ENCODE data around the gene SOX6.
"Not testable (repeated sequence)": the region's sequence is repeated elsewhere in the genome, so short reads cannot be mapped to it uniquely, and the experiment has no call there.

Gene SOX6

GRCh38 chr11:16180868-16181267, 175.5 kb downstream of the SOX6 start:
- DNase-seq, result no peak

- no peak for DNase-seq
Observed at GRCh38 chr11:16179676-16180075, 176.7 kb downstream of the SOX6 start.

DNA sequence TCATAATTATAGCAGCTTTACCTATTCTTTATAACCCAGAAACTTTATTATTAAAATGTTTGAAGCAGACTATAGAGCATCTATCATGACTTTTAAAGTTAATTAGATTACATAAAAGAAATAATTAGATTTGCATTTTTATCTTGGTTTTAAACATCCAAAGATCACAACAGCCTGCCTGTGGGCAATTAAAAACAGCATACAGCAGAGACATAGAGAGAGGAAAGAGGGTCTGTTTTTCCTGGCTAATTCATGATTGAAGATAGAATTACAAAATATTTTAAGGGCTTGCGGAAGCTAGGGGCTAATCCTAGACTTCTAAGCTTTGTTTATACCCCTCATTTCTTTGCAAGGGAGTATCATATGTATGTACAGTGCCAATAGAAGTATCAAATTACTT, 178.1 kb downstream of the SOX6 start:
- DNase-seq, result peak; percentile 17

DNA sequence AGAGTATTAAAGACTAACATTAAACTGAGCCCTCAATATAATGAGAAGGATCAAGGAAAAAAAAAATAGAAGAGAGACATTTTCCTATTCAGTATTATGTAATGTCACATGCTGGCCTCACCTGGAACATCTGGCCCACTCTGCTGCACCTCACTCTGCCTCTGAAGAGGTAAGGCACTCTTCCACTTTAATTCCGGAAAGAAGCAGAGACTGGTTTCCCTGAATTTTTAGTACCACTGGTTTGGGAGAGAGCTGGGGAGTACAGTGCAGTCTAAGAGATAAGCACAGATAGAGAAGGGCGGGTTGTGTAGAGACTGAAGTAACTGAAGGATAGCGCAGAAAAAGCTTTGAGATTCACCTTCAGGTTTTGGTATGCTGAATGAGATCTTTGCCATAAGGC, 178.7 kb downstream of the SOX6 start:
- DNase-seq, result no peak

DNA sequence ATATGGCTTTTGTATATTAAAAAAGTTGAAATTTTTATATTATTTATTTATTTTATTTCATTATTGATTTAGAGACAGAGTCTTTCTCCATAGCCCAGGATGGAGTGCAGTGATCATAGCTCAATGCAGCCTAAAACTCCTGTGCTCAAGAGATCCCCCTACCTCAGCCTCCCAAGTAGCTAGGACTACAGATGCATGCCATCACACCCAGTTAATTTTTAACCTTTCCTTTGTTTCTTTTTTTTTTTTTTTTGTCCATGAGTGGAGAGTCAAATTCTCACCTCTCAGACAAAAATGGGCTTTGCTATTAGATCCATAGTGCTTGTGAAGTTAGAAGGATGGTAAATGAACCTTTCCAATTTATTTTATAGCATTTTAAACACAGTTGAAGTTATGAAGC, 182.5 kb downstream of the SOX6 start:
- no peak for DNase-seq

DNA sequence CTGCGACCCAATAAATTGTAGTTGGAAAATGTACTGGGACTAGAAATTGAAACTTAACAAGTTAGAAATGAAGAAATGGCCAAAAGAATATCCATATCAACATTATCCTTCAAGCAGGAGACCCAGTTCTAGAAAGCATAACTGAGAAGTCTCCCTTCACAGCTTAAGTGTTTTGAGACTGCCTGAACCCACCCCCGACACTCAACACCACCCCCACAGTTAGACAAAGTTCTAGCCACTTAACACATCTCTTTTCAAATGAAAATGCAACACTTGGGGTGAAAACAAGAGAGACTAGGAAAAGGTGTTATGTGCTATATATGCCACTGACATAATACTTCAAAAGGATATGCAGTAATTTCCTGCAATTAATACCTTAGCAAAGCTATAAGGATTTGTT, 184.5 kb downstream of the SOX6 start:
- no peak for DNase-seq

DNA sequence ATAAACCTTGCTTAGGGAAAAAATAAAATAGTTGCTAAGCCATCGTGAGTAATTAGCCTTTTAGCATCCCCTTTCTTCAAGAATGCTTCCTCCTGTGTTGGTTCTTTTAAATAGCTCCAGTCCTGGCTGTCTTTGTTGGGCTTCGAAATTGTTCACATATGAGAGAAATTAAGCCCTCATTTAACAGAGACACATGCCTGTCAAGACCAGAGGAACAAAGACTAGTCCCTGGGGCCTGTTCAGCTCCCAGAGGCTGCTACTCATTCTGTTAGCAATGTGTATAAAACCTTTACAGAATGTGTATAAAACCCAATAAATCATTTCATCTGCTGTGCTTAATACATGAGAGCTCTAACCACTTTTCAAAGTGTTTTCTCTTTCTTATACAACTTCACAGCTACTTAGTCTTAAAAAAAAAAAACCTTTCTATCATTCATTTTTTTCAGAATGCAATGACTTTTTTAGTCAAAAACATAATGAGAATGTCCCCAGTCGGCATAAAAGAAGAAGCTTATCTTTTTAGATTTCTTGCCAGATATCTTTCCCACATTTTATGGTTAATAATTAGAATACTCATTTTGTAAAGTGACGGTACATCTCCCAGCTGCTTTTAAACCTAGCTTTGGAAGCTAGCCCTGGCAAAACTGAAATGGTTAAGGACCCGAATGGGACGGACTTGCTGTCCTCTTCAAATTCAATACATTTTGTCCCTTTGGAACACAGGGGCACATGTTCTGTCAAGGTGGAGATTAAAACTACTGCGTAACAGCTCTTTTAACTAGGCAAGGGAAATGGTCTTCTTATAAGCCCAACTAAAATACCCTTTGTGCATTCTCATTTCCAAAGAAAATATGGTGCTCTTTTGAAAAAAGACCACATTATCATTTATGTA, 186.1 kb downstream of the SOX6 start:
- no peak for DNase-seq

GRCh38 chr11:16169541-16169940, 186.8 kb downstream of the SOX6 start:
- DNase-seq, result no peak

DNA sequence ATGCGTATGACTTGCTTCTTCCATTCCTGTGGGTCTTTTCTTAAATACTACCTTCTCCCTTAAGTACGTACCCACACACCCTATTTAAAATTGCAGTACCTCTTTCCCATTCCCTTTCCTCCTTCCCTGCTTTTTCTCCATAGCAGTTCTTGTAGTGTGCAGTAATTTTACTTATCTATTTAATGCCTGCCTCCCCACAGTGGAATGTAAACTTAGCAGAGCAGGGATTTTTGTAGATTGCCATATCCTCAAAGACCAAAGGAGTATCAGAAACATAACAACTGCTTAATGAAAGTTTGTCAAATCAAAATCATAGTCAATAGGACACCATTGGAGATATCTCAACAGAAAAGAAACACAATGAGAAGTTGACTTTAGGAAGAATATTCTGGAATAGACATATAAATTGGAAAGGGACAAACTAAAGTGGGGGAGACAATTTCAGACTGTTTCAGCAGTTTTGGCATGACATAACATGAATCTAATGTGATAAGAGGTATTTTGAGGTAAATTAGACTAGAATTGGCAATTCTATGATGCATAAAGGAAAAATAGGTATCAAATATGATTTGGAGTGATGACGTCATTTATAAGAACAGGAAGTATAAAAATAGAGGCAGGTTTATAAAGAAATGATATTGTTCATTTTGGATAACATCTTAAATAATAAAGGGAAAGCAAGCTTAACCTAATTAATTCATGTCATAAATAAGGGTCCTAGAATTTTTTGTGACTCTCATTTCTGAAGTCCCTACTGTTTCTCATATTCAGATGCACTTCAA, 188.4 kb downstream of the SOX6 start:
- no peak for DNase-seq

DNA sequence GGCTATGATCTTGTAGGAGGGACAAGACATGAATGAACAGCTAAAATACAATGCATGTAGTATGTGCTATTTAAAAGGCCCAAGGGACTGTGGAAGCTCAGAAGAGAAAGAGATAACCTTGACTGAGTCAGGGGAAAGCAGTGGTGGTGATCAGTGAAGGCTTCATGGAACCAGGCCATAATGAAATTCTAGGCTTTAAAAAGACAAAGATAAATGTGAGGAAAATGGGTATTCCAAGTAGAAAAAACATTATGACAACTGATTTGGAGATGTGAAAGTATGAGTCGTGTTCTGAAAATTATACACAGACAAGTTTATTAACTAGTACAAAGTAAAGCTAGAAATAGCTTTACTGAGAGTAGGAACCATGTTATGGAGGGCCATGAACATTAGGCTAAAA, 189.8 kb downstream of the SOX6 start:
- no peak for DNase-seq

DNA sequence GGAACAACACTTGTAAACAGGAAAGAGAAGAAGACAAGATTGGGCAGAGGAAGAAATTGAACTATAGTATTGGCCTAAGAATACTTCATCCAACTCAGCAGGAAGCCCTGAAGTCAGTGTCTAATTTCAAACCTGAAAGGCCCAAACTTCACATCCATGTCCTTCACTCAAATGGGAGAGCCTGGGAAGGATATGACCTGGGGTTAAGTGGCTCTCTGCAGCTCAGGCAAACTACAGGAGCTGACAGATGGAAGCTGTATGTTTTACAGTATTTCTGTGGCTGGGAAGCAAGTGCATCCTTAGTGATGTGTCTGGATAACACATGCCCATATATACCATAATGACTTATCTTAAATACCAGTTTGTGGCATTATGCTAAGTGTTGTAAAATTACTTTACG, 196.2 kb downstream of the SOX6 start:
- DNase-seq, result no peak

DNA sequence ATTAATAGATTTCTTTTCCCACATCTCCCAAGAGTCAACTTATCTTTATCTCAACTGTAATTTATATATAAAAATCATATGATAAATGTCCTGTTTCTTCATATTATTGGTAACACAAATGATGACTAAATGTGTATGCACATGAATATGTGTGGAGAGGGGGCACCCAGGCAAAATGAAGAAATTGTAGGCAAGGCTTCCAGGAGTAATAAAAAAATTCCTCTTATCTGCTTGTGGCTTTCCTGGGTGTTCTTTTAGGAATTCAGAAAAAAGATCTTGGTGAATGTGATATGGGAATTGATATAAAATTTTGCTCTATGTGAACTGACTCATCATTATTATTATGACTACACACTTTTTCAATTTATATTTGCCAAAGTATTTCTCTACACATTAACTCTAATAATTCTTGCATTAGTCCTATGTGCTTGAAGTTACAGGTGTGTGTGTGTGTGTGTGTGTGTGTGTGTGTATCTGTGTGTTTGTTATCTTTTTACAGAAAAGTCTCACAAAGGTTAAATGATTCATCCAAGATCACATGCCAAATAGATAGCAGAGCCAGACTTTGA, 197.8 kb downstream of the SOX6 start:
- no peak for DNase-seq

GRCh38 chr11:16157327-16157726, 199.0 kb downstream of the SOX6 start:
- DNase-seq, result no peak

- no peak for DNase-seq
Observed at GRCh38 chr11:16155448-16155847, 200.9 kb downstream of the SOX6 start.

DNA sequence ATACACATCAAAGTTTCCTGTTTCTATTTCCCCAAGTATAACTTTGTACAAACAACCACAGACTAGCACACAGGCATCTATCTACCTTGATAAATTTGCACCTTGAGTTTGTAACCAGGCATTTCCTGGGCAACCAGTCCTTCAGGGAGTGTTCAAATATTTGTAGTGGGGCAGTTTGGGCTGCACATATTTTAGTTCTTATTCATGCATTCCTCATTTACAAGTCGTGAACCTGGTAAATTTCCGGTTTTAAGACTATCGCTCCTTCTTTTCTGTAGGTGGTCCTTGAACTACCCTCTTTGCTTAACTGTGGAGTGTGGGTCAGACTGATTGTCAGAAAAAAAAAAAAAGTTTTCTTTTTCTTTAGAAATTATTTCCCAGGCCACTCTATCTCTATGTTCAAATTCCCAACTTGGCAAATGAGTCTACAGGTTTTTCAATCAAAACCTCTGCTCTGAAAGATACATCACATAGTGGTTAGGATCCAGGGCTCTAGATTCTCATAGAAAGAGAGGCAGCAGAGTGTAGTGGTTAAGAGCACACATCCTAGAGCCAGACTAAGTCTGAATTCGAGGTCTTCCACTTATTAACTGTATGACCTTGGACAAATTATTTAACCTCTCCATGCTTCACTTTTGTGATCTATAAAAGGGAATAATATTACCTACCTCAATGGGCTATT, 201.5 kb downstream of the SOX6 start:
- no peak for DNase-seq

DNA sequence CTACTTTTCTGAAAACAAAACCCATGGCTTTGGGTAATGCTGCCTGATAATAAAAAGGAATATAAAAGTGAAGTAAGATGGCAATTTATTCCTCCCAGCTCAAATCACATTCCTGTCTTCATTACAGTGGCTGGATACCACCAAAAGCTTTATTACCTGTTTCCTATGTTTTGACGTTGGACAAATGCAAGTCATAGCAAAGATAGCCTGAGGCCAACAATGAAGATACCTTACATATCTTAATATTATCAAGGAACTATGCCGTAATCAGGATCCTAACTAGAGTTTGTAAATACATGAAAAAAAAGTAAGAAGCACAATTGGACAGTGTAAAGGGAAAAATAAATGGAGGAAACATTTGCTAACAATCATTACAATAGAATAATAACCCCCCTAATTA, 202.4 kb downstream of the SOX6 start:
- DNase-seq, result no peak

DNA sequence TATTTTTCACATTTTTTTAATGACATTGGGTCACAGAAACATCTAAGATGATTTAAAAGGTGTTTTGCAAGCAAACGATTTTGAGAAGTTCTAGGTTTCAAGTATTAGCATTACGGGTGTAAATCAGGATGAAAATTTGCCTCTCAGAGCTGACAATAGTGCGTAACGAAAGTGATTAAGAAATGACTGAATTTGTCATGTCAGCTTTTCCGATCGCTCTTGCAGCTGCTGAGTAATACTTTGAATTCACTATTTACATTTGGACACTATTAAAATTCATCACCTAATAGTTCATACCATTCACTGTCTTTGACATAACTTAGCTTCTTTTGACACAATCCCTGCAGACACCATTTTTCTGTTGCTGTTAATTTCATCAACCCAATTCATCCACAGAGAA, 205.2 kb downstream of the SOX6 start:
- DNase-seq, result no peak

DNA sequence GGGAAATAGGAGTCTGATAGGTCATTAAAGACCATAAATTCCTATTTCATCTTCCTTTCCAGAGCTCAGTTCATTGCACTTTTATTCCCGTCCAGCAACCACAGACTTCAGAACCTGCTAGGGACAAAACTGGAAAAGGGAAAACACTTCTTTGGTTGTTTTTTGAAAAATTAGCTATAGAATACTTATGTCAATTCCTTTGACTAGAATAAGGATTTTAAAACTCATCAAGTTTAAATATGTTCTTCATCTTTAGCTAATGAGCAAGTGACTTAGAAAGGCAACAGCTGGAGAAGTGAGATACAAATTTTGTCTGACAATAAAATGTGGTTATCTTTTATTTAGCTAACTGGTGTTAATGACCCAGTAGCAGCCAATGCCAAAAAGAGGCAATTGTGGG, 206.9 kb downstream of the SOX6 start:
- no peak for DNase-seq

- no peak for DNase-seq
Observed at GRCh38 chr11:16148301-16148931, 207.9 kb downstream of the SOX6 start.

DNA sequence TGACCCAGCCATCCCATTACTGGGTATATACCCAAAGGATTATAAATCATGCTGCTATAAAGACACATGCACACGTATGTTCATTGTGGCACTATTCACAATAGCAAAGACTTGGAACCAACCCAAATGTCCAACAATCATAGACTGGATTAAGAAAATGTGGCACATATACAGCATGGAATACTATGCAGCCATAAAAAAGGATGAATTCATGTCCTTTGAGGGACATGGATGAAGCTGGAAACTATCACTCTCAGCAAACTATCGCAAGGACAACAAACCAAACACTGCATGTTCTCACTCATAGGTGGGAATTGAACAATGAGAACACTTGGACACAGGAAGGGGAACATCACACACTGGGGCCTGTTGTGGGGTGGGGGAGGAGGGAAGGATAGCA, 209.4 kb downstream of the SOX6 start:
- DNase-seq, result not testable (repeated sequence)

DNA sequence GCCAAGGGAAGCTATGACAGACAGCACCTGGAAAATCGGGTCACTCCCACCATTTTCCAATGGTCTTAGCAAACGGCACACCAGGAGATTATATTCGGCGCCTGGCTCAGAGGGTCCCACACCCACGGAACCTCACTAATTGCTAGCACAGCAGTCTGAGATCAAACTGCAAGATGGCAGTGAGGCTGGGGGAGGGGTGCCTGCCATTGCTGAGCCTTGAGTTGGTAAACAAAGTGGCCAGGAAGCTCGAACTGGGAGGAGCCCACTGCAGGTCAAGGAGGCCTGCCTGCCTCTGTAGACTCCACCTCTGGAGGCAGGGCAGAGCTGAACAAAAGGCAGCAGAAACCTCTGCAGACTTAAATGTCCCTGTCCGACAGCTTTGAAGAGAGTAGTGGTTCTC, 214.7 kb downstream of the SOX6 start:
- not testable (repeated sequence) for DNase-seq

GRCh38 chr11:16141162-16141561, 215.2 kb downstream of the SOX6 start:
- not testable (repeated sequence) for DNase-seq
